Astrocyte (in vitro differentiated cells and primary cell): ENCODE measurements around the gene SMIM14. TPM values are rescaled to one million over a fixed set of nuclear protein-coding genes. Genes with fewer than 3 reads are reported as not detected.

Experiments
- DNase-seq: peaks from one replicate; pipeline ENCODE4 v3.0.0-alpha.2; 2010; ENCODE audit warnings: low read depth
- FAIRE-seq: peaks from 2 replicates; lab custom pipeline; 2011; peaks lifted over from hg19 to GRCh38; lab: Jason Lieb, UNC
- H2AFZ ChIP-seq: 2 replicates; pipeline ENCODE4 v1.6.0; 2012; ENCODE audit warnings: low read depth, low read length, inconsistent platforms
- H3K27ac ChIP-seq: 2 replicates; pipeline ENCODE4 v1.5.1; 2011; ENCODE audit warnings: low read depth, low read length, inconsistent platforms
- H3K27me3 ChIP-seq: 2 replicates; pipeline ENCODE4 v1.6.0; 2011; ENCODE audit warnings: low read length, inconsistent platforms; ENCODE audit not compliant: insufficient read depth
- H3K36me3 ChIP-seq: 2 replicates; pipeline ENCODE4 v1.5.1; 2011; ENCODE audit warnings: low read length, inconsistent platforms; ENCODE audit not compliant: insufficient read depth
- H3K4me1 ChIP-seq: 2 replicates; pipeline ENCODE4 v1.5.1; 2011; ENCODE audit warnings: low read length, inconsistent platforms; ENCODE audit not compliant: insufficient read depth
- H3K4me2 ChIP-seq: 2 replicates; pipeline ENCODE4 v1.6.0; 2012; ENCODE audit warnings: low read length, inconsistent platforms
- H3K4me3 ChIP-seq: 2 replicates; pipeline ENCODE4 v1.5.1; 2011; ENCODE audit warnings: low read depth, mild to moderate bottlenecking, low read length, inconsistent platforms; ENCODE audit not compliant: insufficient read depth
- H3K79me2 ChIP-seq: 2 replicates; pipeline ENCODE4 v1.6.0; 2012; ENCODE audit warnings: mild to moderate bottlenecking, low read length, inconsistent platforms; ENCODE audit not compliant: insufficient read depth
- H3K9ac ChIP-seq: 2 replicates; pipeline ENCODE4 v1.6.0; 2012; ENCODE audit warnings: mild to moderate bottlenecking, low read length, inconsistent platforms
- H3K9me3 ChIP-seq: 2 replicates; pipeline ENCODE4 v1.5.1; 2012; ENCODE audit warnings: low read depth, mild to moderate bottlenecking, low read length, inconsistent platforms; ENCODE audit not compliant: insufficient read depth
- H4K20me1 ChIP-seq: 2 replicates; pipeline ENCODE4 v1.6.0; 2012; ENCODE audit warnings: low read length, inconsistent platforms; ENCODE audit not compliant: insufficient read depth
- H3K27ac Mint-ChIP-seq: one replicate; pipeline ENCODE4 v1.8.0; 2021; ENCODE audit warnings: mild to moderate bottlenecking, mixed read lengths; ENCODE audit not compliant: unreplicated experiment
- H3K27me3 Mint-ChIP-seq: one replicate; pipeline ENCODE4 v1.8.0; 2021; ENCODE audit warnings: low read depth, mixed read lengths; ENCODE audit not compliant: unreplicated experiment
- H3K36me3 Mint-ChIP-seq: one replicate; pipeline ENCODE4 v1.8.0; 2021; ENCODE audit warnings: low read depth, mixed read lengths; ENCODE audit not compliant: unreplicated experiment
- H3K4me1 Mint-ChIP-seq: one replicate; pipeline ENCODE4 v1.8.0; 2021; ENCODE audit warnings: low read depth, mixed read lengths; ENCODE audit not compliant: unreplicated experiment
- H3K4me3 Mint-ChIP-seq: one replicate; pipeline ENCODE4 v1.8.0; 2021; ENCODE audit warnings: mild to moderate bottlenecking, moderate library complexity, mixed read lengths; ENCODE audit not compliant: unreplicated experiment
- H3K9me3 Mint-ChIP-seq: one replicate; pipeline ENCODE4 v1.8.0; 2021; ENCODE audit warnings: mild to moderate bottlenecking, mixed read lengths; ENCODE audit not compliant: unreplicated experiment
- CTCF ChIP-seq: IDR thresholded peaks from 2 replicates; pipeline ENCODE4 v1.5.1; 2011; ENCODE audit warnings: low read depth, mild to moderate bottlenecking, inconsistent platforms, low read length, moderate library complexity; ENCODE audit not compliant: insufficient read depth
- EZH2 ChIP-seq: IDR thresholded peaks from 2 replicates; pipeline ENCODE4 v1.6.1; 2012; ENCODE audit warnings: mild to moderate bottlenecking, low read length, inconsistent platforms; ENCODE audit not compliant: insufficient read depth
- total RNA-seq: library from RNA; stranded (reverse); gene quantifications from 2 replicates; pipeline ENCODE4 v1.2.1, GENCODE V29; 2021

SMIM14 gene
- total RNA-seq, 1 donor from 2014 or later: 28.3 TPM

GRCh38 chr4:39642885-39643552 is 4.4 kb upstream of the SMIM14 start:
- Mint-ChIP-seq H3K9me3 (no peaks in the 10 kb centered on the region), H3K36me3 (no peaks in the 10 kb centered on the region), H3K27ac (no peak overlapping the region), H3K4me3 (no peak overlapping the region), H3K4me1 (peaks cover 7% of the 10 kb centered on the region), H3K27me3 (no peaks in the 10 kb centered on the region)
- H3K9ac ChIP-seq: no peak overlapping the region
- H2AFZ ChIP-seq: no peak overlapping the region
- no peak overlapping the region for H3K4me2 ChIP-seq
- no peaks in the 10 kb centered on the region for H3K36me3 ChIP-seq
- no peak overlapping the region for H3K4me3 ChIP-seq
- FAIRE-seq: no peak
- H3K27me3 ChIP-seq: no peaks in the 10 kb centered on the region
- H4K20me1 ChIP-seq: no peaks in the 10 kb centered on the region
- peaks cover 5% of the 10 kb centered on the region for H3K79me2 ChIP-seq
- peak; percentile 55 for DNase-seq
- H3K9me3 ChIP-seq: no peaks in the 10 kb centered on the region
- H3K27ac ChIP-seq: no peak overlapping the region
- H3K4me1 ChIP-seq: peaks cover 12% of the 10 kb centered on the region
- TF ChIP-seq EZH2: no peak

GRCh38 chr4:39641451-39641850 is 2.8 kb upstream of the SMIM14 start:
- Histone ChIP-seq H3K4me3 (no peak overlapping the region), H3K79me2 (peaks cover 21% of the 10 kb centered on the region), H2AFZ (no peak overlapping the region), H3K27ac (no peak overlapping the region), H3K9ac (no peak overlapping the region), H3K4me2 (no peak overlapping the region), H3K9me3 (no peaks in the 10 kb centered on the region), H3K4me1 (peaks cover 13% of the 10 kb centered on the region), H4K20me1 (no peaks in the 10 kb centered on the region), H3K36me3 (no peaks in the 10 kb centered on the region), H3K27me3 (no peaks in the 10 kb centered on the region)
- no peak overlapping the region for H3K4me3 Mint-ChIP-seq
- H3K27ac Mint-ChIP-seq: no peak overlapping the region
- H3K27me3 Mint-ChIP-seq: no peaks in the 10 kb centered on the region
- DNase-seq (no peak), FAIRE-seq (no peak)
- H3K4me1 Mint-ChIP-seq: peaks cover 7% of the 10 kb centered on the region
- H3K9me3 Mint-ChIP-seq: no peaks in the 10 kb centered on the region
- no peaks in the 10 kb centered on the region for H3K36me3 Mint-ChIP-seq
- TF ChIP-seq CTCF (no peak), EZH2 (no peak)

- no peaks in the 10 kb centered on the region for H3K27me3 Mint-ChIP-seq
- Histone ChIP-seq H3K27me3 (no peaks in the 10 kb centered on the region), H3K4me3 (peak overlapping the region; percentile 96), H3K36me3 (no peaks in the 10 kb centered on the region), H3K27ac (peak overlapping the region; percentile 93), H3K9ac (peak overlapping the region; percentile 97), H3K4me1 (peaks cover 17% of the 10 kb centered on the region), H4K20me1 (peaks cover 10% of the 10 kb centered on the region), H3K9me3 (no peaks in the 10 kb centered on the region), H3K4me2 (peak overlapping the region; percentile 97), H2AFZ (peak overlapping the region; percentile 61), H3K79me2 (peaks cover 52% of the 10 kb centered on the region)
- no peak for TF ChIP-seq EZH2
- no peak for TF ChIP-seq CTCF
- H3K36me3 Mint-ChIP-seq: no peaks in the 10 kb centered on the region
- peaks cover 18% of the 10 kb centered on the region for H3K4me1 Mint-ChIP-seq
- FAIRE-seq (no peak), DNase-seq (peak; percentile 64)
- H3K9me3 Mint-ChIP-seq: no peaks in the 10 kb centered on the region
- peak overlapping the region; percentile 93 for H3K4me3 Mint-ChIP-seq
- peak overlapping the region; percentile 96 for H3K27ac Mint-ChIP-seq
Measured at GRCh38 chr4:39637586-39638353, 895 bp downstream of the SMIM14 start.
